HG03354 (cell line): ENCODE measurements around the gene COX7A2.

Source experiments
- ATAC-seq: cut with Tn5 transposase; IDR thresholded peaks from one replicate; pipeline ENCODE4 v1.9.1; 2021; ENCODE audit warnings: mild to moderate bottlenecking; ENCODE audit not compliant: unreplicated experiment, poor library complexity, severe bottlenecking

Gene COX7A2

GRCh38 chr6:75224303-75224926 is 19.2 kb downstream of the COX7A2 start:
- no peak for ATAC-seq

DNA sequence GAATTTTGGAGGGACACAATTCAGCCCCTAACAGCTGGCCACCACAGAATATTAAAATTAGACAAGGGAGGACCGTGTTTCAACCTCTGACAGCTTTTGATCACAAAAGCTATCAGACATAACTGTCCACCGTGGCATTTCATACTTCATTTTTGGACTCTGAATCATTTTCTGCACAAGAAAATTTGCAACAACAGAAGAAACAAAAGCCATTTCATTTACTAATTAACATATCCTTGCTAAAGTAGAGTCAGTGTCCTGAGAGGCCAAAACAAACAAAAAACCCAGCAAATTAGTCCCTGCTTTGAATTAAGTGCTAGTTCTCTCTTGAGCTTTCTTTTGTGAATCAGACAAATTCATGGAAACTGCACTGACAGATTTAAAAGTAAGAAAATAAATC is 20.2 kb downstream of the COX7A2 start:
- ATAC-seq, result no peak

DNA sequence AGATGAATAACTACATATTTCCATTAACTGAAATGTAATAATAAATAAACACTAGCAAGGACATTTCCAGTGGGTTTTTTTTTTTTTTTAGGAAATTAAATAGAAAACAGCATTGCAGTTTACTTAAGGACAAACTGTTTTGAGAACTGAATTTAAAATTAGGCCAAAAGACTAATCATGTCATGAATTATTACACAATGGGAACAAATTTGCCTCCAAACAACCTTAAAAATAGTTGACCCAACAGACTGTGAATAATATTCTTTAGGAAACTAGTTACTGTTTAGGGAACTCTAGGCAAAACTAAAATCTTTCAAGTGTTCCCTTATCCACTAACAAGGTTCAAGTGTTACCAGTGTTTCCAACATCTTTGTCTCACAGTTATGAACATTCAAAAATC is 21.3 kb downstream of the COX7A2 start:
- no peak for ATAC-seq

GRCh38 chr6:75221116-75221515 is 22.5 kb downstream of the COX7A2 start:
- ATAC-seq, result no peak

DNA sequence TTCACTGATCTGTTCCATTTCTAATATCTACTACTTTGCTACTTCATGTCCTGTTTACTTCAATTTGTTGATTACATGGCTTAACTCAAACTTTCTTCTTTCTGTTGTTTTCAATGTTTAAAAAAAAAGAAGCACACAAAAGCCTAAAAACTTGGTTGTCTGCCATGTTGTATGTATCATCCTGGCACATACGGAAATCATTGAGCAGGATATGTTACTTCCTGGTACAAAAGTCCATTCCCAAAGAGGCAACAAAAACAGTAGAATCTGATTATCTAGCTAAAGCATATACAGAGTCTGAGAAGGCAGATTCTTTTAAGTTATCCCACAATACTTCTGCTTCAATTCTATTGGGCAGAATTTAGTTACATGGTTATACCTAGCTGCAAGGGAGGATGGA is 23.2 kb downstream of the COX7A2 start:
- no peak for ATAC-seq

GRCh38 chr6:75219263-75219662 is 24.3 kb downstream of the COX7A2 start:
- ATAC-seq, result no peak

- no peak for ATAC-seq
Observed at GRCh38 chr6:75217193-75217592, 26.4 kb downstream of the COX7A2 start.

GRCh38 chr6:75215291-75215690 is 28.3 kb downstream of the COX7A2 start:
- ATAC-seq, result no peak

- peak; percentile 45 for ATAC-seq
Observed at GRCh38 chr6:75213732-75214131, 29.9 kb downstream of the COX7A2 start.

DNA sequence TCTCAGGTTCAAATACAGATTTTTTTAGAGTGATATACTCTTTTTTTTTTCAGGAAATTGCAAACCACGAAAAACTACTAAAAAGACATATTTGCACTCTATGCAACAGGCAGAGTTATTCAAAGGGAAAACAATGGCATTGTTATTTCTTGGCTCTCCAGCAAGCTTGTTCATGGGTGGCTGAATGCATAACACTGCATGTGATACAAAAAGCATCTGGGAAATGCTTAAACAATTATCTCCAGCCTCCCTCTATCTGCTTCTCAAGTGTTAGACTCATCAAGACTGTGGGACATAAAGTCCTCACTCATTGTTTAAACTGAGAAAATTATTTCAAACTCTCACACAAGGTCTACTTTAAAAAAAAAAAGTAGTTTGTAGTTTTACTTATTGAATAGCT is 30.5 kb downstream of the COX7A2 start:
- no peak for ATAC-seq

DNA sequence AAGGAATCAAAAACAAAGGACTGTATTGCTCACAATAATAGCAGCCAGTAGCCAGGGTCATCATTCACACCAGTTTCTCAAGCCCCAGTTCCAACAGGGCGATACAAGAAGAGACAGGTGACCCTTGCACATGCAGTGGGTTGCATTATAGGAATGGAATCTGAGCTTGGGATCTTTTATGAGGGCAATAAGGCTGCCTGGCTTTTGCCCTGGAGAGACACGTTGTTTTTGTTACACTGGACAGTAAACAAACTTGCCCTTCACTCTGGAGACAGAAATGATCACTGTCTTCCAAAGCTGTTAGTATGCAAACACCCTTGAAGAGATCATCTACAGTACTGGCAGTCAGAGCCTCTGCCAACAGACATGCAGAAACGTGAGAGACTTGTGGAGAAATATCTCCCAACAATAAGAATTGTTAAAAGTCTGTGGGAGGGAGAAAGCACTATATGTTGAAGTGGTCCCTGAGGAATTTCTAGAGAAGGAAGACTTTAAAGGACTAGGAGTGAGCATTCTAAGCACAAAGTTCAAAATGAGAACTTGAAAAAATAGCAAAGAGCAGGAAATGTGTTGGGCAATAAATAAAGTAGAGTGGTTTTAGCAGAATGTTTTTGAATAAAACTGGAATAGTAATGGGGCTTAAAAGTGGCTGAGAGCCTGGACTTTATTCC is 31.5 kb downstream of the COX7A2 start:
- ATAC-seq, result no peak

GRCh38 chr6:75210885-75211739 is 32.5 kb downstream of the COX7A2 start:
- ATAC-seq, result peak; percentile 30

DNA sequence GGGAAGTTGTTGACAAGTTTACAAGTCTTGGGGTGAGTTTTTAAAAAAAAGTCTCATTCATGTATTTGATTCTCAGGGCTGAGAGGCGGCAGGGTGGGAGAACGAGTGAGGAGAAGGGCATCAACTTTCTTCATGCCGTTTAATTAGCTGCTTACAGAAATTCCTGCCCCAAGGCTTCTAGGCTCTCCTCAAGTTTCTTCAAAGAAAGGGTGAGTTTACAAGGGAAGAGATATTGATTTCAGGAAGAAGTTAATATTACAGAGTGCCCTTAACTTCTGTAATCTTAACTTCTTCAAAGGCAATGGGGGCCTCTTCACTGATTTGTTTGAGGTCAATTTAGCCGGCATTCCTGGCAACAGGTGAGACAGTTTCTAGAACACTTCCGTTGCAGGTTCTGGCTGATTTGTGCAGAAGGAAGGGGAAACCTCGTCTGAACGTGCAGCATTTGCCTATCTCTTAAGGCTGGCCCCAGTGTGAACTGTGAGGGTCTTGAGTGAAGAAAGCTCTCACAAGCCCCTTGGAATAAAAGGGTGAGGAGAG is 34.3 kb downstream of the COX7A2 start:
- ATAC-seq, result no peak

DNA sequence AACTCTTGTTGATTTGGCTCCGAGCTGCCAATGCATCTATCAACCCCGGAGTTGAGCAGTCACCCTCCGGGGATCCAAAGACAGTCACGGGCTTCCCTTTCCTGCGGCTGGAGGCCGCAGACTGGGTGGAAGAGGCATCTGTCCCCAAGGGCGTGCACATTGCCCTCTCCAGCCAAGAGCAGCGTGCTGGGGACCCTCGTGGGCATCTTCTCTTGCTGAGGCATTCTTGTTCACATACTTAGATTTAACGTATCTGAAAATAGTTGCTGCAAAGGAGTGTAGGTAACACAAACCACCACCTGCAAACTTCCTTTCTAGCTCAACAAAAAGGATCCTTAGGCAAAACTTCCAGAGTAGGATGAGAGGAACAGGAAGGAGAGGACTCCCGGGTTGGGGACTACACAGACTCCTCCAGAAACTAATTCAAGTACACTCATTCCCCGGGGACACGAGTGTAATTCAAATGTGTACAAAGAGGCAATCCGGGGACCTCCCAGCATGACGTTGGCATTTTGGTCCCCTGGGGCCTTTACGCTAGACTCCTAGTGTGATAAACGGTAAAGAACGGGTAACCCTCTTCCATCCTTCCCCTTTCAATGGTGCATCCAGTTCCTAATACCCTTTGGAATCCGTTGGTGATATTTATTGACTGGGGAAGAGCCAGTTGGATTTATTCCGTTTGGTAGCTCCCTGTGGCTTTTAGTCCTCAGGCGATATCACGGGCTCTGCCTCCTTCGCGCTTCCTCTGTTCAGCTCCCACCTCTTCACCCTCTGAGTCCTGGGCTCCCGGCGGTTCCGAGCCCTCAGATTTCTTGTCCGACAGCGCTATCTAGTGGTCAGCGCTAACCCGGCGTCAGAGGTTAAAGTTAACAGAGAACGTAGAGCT is 35.1 kb downstream of the COX7A2 start:
- peak; percentile 73 for ATAC-seq

DNA sequence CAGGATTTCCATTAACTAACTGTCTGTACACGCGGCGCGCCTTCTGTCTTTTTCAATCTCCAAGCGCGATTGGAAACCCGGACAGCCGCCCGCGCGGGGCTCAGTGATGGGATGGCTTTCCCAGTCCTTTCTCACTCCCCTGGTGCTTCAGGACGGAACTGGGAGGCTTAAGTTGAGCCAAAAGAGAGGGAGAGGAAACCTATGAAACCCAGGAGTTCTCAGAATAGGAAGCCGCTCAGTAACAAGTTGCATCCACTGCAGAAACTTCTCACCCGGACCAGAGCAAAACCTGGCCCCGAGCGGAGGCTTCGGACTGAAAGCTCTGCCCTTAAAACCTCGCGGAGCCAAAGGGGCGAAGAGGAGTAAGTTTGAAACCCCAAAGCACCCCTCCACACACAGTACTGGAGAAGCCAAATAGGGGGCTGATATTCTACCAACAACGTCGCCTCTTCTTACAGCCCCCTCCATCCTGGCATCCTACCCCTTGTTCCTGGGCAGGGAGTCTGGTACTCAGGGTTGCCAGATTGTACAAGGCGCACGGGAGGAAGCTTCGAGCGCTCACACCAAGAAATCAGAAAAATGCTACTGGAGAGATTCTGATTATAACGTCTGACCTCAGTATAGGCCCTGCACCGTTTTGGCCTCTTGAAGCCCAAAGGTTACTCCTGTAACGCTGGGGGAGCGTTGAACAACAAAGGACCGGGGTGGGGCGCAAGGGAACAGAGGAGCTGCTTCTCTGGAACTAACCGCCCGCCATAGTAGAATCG is 36.8 kb downstream of the COX7A2 start:
- ATAC-seq, result no peak

GRCh38 chr6:75205776-75206575 is 37.6 kb downstream of the COX7A2 start, which contains the start of gene COL12A1:
TSS of gene COL12A1 (minus strand) at chr6:75206053. CDS start at chr6:75202792, 3,261 bp downstream.
- no peak for ATAC-seq

GRCh38 chr6:75204959-75205775 is 38.4 kb downstream of the COX7A2 start:
- no peak for ATAC-seq
